Right atrium auricular region (tissue), 2 donors: ENCODE data around the gene MLXIP. TPM values are rescaled to one million over a fixed set of nuclear protein-coding genes. Genes with fewer than 3 reads are reported as not detected.

Experiments used
- DNase-seq: peaks from one replicate; pipeline ENCODE4 v3.0.0-alpha.2; 2019; ENCODE audit warnings: low spot score
- H3K27ac ChIP-seq, 2 donors: fragments of 200-600 bp; sonication (generic); 1 replicate in 1 of 2; 2 replicates in 1 of 2; pipeline ENCODE4 v1.5.1; 2016 to 2019
- H3K27me3 ChIP-seq, 2 donors: fragments of 200-600 bp; sonication (generic); one replicate each; pipeline versions ENCODE4 v1.5.1 to v1.6.0; 2017 to 2019
- H3K36me3 ChIP-seq: fragments of 200-600 bp; sonication (generic); one replicate; pipeline ENCODE4 v1.5.1; 2016
- H3K4me1 ChIP-seq, 2 donors: fragments of 200-600 bp; sonication (generic); one replicate each; pipeline versions ENCODE4 v1.5.1 to v1.6.0; 2017 to 2019
- H3K4me3 ChIP-seq, 2 donors: fragments of 200-600 bp; sonication (generic); 1 replicate in 1 of 2; 2 replicates in 1 of 2; pipeline ENCODE4 v1.5.1; 2017 to 2019; ENCODE audit warnings: mild to moderate bottlenecking in 1 of 2, moderate library complexity in 1 of 2
- H3K9me3 ChIP-seq, 2 donors: fragments of 200-600 bp; sonication (generic); one replicate each; pipeline ENCODE4 v1.5.1; 2019
- CTCF ChIP-seq, 2 donors: fragments of 200-600 bp; sonication (generic); IDR thresholded peaks; one replicate each; pipeline ENCODE4 v1.5.1; 2019; ENCODE audit warnings: antibody characterized with exemption in 2 of 2
- total RNA-seq, 2 donors: library from RNA; depleted of rRNA; stranded (reverse); fragments of >200 nt; gene quantifications; one replicate each; pipeline ENCODE4 v1.1.0, GENCODE V29; 2016

MLXIP gene
- total RNA-seq, 2 donors from 2014 or later: 14.2 to 24.1 TPM

GRCh38 chr12:122067966-122068365 lies 10.6 kb upstream of the MLXIP start:
- H3K27ac ChIP-seq: no peak overlapping the region
- no peak for TF ChIP-seq CTCF (IDR thresholded peaks at IDR 0.05)

DNA sequence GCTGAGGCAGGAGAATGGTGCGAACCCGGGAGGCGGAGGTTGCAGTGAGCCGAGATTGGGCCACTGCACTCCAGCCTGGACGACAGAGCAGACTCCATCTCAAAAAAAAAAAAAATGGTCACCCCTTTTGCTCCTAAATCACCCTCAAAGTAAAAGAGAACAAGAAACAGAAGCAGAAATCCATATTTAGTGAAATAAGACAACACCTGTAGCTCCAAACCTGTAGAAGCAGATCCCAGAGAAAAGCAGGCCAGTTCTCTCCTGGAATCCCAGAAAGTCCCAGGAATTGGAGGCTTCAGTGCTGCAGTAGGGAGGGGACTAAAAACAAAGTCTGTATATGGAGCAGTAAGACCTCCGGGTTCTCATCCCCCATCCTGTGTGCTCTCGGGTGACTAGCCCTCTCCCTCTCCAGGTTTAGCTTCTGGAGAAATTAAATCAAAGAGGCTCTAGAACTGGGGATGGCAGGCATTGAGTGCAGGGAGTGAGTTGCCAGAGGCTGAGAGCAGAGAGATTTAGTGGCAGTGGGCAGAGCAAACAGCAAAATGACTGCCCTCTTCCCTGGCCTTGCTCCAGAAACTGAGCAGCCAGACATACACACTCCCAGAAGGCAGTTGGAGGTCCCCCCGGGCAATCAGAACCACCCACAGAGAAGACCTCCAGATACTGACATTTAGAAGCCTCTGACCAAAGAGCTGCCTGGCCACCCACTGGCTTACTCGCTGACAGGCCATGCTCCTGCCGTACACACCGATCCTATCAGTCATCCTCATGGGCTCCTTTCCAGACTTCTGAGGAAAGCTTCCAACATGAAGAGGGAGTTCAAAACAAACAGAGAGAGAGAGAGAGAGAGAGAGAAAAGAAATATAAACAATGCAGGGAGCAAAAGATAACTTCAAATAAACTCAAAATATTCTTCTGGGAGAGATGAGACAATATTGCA lies 6.3 kb upstream of the MLXIP start:
- Histone ChIP-seq H3K4me3 (no peak overlapping the region), H3K9me3 (no peaks in the 10 kb centered on the region), H3K27ac (peak overlapping the region; percentile 65 to 89), H3K36me3 (no peaks in the 10 kb centered on the region), H3K27me3 (no peaks in the 10 kb centered on the region), H3K4me1 (peaks cover 0 to 16% of the 10 kb centered on the region in 2 donors)
- DNase-seq: peak; percentile 83
- peak in 1 of 2 donors; percentile 55 for TF ChIP-seq CTCF (IDR thresholded peaks at IDR 0.05)

More at GRCh38 chr12:122067966-122068365, 10.6 kb upstream of the MLXIP start:
- no peaks in the 10 kb centered on the region for H3K27me3 ChIP-seq
- H3K9me3 ChIP-seq: no peaks in the 10 kb centered on the region
- H3K4me1 ChIP-seq: peaks cover 0 to 37% of the 10 kb centered on the region in 2 donors
- no peak overlapping the region for H3K4me3 ChIP-seq
- no peaks in the 10 kb centered on the region for H3K36me3 ChIP-seq
- no peak for DNase-seq

- no peak for TF ChIP-seq CTCF (IDR thresholded peaks at IDR 0.05)
- H3K4me3 ChIP-seq: no peak overlapping the region
- H3K27ac ChIP-seq: no peak overlapping the region
- peaks cover 0 to 25% of the 10 kb centered on the region in 2 donors for H3K4me1 ChIP-seq
- DNase-seq: no peak
- H3K27me3 ChIP-seq: no peaks in the 10 kb centered on the region
- no peaks in the 10 kb centered on the region for H3K36me3 ChIP-seq
- H3K9me3 ChIP-seq: no peaks in the 10 kb centered on the region
These were observed 4.7 kb upstream of the MLXIP start for GRCh38 chr12:122073815-122074214.

DNA sequence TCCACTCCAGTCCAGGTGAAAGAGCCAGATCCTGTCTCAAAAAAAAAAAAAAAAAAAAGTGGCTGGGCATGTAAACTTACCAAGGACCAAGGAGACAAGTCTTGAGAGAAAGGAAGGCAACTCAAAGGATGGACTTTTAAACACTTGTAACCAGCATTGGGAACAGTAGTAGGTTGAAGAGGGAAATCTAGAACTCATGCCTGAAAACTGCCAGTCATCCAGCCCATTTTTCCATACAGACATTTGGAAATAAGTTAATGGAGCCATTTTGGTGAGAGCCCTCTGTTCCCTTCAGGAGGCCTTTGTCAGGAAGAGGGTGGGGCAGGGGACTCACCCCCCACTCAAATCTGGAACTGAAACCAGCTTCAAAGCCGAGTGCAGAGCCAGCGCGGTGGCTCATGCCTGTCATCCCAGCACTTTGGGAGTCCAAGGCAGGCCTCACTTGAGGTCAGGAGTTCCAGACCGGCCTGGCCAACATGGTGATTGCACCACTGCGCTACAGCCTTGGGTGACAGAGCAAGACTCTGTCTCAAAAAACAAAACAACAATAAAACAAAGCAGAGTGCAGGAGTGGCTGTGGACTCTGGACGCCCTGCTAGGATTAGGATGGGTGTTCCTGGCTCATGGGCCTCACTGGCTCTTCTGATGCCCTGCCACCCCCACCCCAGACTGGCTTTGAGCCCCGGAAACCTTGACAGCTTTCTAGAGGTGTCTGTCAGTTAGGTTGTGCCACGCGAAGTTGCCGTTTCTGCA lies 1.6 kb upstream of the MLXIP start:
- Histone ChIP-seq H3K36me3 (no peaks in the 10 kb centered on the region), H3K27me3 (no peaks in the 10 kb centered on the region), H3K27ac (no peak overlapping the region), H3K4me1 (peaks cover 0 to 46% of the 10 kb centered on the region in 2 donors), H3K4me3 (no peak overlapping the region), H3K9me3 (no peaks in the 10 kb centered on the region)
- DNase-seq: no peak
- TF ChIP-seq CTCF (IDR thresholded peaks at IDR 0.05): no peak

DNA sequence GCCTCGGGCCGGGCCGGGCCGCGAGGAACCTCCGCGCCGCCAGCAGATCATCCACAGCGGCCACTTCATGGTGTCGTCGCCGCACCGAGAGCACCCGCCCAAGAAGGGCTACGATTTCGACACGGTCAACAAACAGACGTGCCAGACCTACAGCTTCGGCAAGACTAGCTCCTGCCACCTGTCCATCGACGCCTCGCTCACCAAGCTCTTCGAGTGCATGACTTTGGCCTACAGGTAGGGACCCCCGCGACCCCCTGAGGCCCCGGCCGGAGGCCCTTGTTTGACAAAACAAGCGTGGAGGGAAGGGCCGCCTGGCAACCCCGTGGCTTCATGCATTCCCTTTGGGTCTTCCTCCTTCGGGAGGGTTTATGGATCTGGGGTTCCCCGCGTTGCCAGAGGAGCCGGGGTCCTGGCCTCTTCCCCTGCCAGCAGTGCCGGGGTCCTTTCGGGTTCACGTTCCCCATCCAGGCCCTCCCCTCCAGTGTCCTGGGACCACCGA lies 526 bp downstream of the MLXIP start:
- Histone ChIP-seq H3K4me1 (peaks cover 0 to 55% of the 10 kb centered on the region in 2 donors), H3K4me3 (peak overlapping the region; percentile 64 to 74), H3K27me3 (no peaks in the 10 kb centered on the region), H3K27ac (peak overlapping the region; percentile 81 to 85), H3K36me3 (no peaks in the 10 kb centered on the region), H3K9me3 (no peaks in the 10 kb centered on the region)
- no peak for TF ChIP-seq CTCF (IDR thresholded peaks at IDR 0.05)
- no peak for DNase-seq
